ENCODE measurements around the gene ZNF778. TPM values are rescaled to one million over a fixed set of nuclear protein-coding genes. Genes with fewer than 3 reads are reported as not detected.

Gene ZNF778
- polyA plus RNA-seq, 2 of the 4 experiments (the other 2 are of a cell fraction): 7.0 to 9.5 TPM

GRCh38 chr16:89183463-89183862 is 34.0 kb upstream of the ZNF778 start:
- WGBS (ENCODE audit: missing lambda C conversion rate): 22% methylated on average over 13 of the region's 13 CpGs
- TF ChIP-seq TP53 (CRISPR knock-in tag; IDR thresholded peaks at IDR 0.05) (no peak), MAZ (IDR thresholded peaks at IDR 0.05; ENCODE audit: borderline replicate concordance, low read depth, low read length) (no peak), GATA3 (IDR thresholded peaks at IDR 0.05; ENCODE audit: borderline replicate concordance) (no peak)
- H3K27ac ChIP-seq: no peak overlapping the region
- DNase-seq (ENCODE audit: low read depth in 1 of 2, low spot score in 1 of 2) (no peak), FAIRE-seq (no peak), ATAC-seq (no peak)
- no peak overlapping the region for H3K4me2 ChIP-seq
- H3K4me3 ChIP-seq: no peak overlapping the region
- H3K9me3 ChIP-seq: no peaks in the 10 kb centered on the region
- POLR2A ChIA-PET: no interaction called here
- CTCF ChIA-PET: interaction anchor here (0.9 kb wide), 1 partner anchor 411 kb away, joined by 4 read pairs; no protein-coding TSS in a partner anchor
- H3K4me1 ChIP-seq: no peaks in the 10 kb centered on the region

DNA sequence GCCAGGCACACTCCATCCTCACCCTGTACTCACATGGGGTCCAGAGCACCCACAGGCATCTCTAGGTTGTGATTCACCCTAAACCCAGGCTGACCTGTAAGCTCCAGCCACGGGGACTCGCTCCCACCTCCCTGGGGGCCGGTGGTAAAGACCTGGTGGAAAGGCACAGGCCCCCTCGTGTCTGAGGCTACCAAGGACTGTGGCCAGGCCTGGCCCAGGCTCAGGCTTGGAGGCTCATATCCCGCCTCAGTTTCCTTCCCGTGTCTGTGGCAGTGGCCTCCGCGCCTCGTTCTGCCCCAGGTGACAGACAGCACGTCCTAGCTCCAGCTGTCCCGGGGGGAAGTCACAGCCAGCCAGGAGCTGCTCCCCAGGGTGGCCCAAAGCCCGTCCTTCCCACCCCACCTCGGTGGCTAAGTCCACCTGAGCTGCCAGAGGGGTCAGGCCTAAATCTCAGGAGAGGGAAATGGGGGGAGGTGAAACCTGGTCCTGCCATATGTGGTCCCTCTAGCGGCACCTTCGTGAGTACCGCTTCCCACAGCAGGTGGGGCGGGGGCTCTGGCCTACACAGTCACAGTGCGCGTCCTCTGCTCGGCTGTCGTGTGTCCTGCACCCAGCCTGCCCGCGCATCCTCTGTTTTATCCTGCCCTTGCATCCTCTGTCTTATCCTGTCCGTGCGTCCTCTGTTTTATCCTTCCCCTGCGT is 33.4 kb upstream of the ZNF778 start:
- 54% methylated on average over 19 of the region's 26 CpGs for WGBS (ENCODE audit: missing lambda C conversion rate)
- Histone ChIP-seq H3K4me1 (no peaks in the 10 kb centered on the region), H3K4me3 (no peak overlapping the region), H3K4me2 (no peak overlapping the region), H3K27ac (no peak overlapping the region), H3K9me3 (no peaks in the 10 kb centered on the region)
- ATAC-seq: peak in 1 of 2 experiments; percentile 54; a peak in 3 of 6 replicates
- no peak for FAIRE-seq
- DNase-seq (ENCODE audit: low read depth in 1 of 2, low spot score in 1 of 2): no peak
- no peak for TF ChIP-seq KDM1A (IDR thresholded peaks at IDR 0.05; ENCODE audit: low read depth)
- no peak for TF ChIP-seq HES2 (IDR thresholded peaks at IDR 0.05)
- no peak for TF ChIP-seq ZFP36 (IDR thresholded peaks at IDR 0.05; ENCODE audit: borderline replicate concordance, partially characterized antibody)
- TF ChIP-seq HEYL (CRISPR knock-in tag; IDR thresholded peaks at IDR 0.05): no peak
- no peak for TF ChIP-seq ZNF302 (CRISPR knock-in tag; IDR thresholded peaks at IDR 0.05)
- TF ChIP-seq ZC3H11A (IDR thresholded peaks at IDR 0.05): no peak
- TF ChIP-seq NFE2L2 (conservative IDR thresholded peaks at IDR 0.05; ENCODE audit: low read length): no peak
- TF ChIP-seq RFX5 (IDR thresholded peaks at IDR 0.05): no peak
- TF ChIP-seq NPAS2 (CRISPR knock-in tag; IDR thresholded peaks at IDR 0.05; ENCODE audit: borderline replicate concordance): no peak
- TF ChIP-seq POLR2A (IDR thresholded peaks at IDR 0.05; ENCODE audit: low read length): no peak
- no peak for TF ChIP-seq TFCP2L1 (CRISPR knock-in tag; IDR thresholded peaks at IDR 0.05)
- TF ChIP-seq, protein P1, sequence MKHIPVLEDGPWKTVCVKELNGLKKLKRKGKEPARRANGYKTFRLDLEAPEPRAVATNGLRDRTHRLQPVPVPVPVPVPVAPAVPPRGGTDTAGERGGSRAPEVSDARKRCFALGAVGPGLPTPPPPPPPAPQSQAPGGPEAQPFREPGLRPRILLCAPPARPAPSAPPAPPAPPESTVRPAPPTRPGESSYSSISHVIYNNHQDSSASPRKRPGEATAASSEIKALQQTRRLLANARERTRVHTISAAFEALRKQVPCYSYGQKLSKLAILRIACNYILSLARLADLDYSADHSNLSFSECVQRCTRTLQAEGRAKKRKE (CRISPR knock-in tag; IDR thresholded peaks at IDR 0.05; ENCODE audit: low read depth): no peak
- TF ChIP-seq CEBPB (IDR thresholded peaks at IDR 0.05): no peak
- TF ChIP-seq MAZ (IDR thresholded peaks at IDR 0.05; ENCODE audit: borderline replicate concordance, low read depth, low read length): no peak
- no peak for TF ChIP-seq REST (IDR thresholded peaks at IDR 0.05)
- TF ChIP-seq HMGXB4 (CRISPR knock-in tag; IDR thresholded peaks at IDR 0.05; ENCODE audit: borderline replicate concordance): no peak
- TF ChIP-seq CTCF (IDR thresholded peaks at IDR 0.05): no peak
- TF ChIP-seq CHD4 (IDR thresholded peaks at IDR 0.05; ENCODE audit: borderline replicate concordance): no peak
- no peak for TF ChIP-seq EHMT2 (IDR thresholded peaks at IDR 0.05; ENCODE audit: low read depth)
- POLR2A ChIA-PET: no interaction called here
- CTCF ChIA-PET: interaction anchor here (0.7 kb wide), 1 partner anchor 310 kb away, joined by 3 read pairs; no protein-coding TSS in a partner anchor
